Hepatocyte (in vitro differentiated cells): ENCODE data around the gene PTPN20. TPM values are rescaled to one million over a fixed set of nuclear protein-coding genes. Genes with fewer than 3 reads are reported as not detected.

Source experiments
- DNase-seq: peaks from one replicate; pipeline ENCODE4 v3.0.0-alpha.2; 2016; ENCODE audit warnings: low spot score
- H2AFZ ChIP-seq: fragments of 200-600 bp; sonication (generic); 2 replicates; pipeline ENCODE4 v1.6.0; 2016; ENCODE audit warnings: antibody characterized with exemption, mild to moderate bottlenecking
- H3K27ac ChIP-seq: fragments of 200-600 bp; sonication (generic); 2 replicates; pipeline ENCODE4 v1.5.1; 2016; ENCODE audit warnings: mild to moderate bottlenecking
- H3K27me3 ChIP-seq: fragments of 200-600 bp; sonication (generic); 2 replicates; pipeline ENCODE4 v1.6.1; 2016
- H3K36me3 ChIP-seq: fragments of 200-600 bp; sonication (generic); replicated peaks from 2 replicates; pipeline ENCODE4 v1.5.1; 2016; ENCODE audit warnings: low read depth; ENCODE audit not compliant: insufficient read depth
- H3K4me1 ChIP-seq: fragments of 200-600 bp; sonication (generic); 2 replicates; pipeline ENCODE4 v1.5.1; 2016; ENCODE audit warnings: mild to moderate bottlenecking, moderate library complexity; ENCODE audit not compliant: insufficient read depth
- H3K4me2 ChIP-seq: fragments of 200-600 bp; sonication (generic); 2 replicates; pipeline ENCODE4 v1.6.0; 2016
- H3K4me3 ChIP-seq: fragments of 200-600 bp; sonication (generic); 2 replicates; pipeline ENCODE4 v1.5.1; 2016; ENCODE audit warnings: mild to moderate bottlenecking
- H3K79me2 ChIP-seq: fragments of 200-600 bp; sonication (generic); 2 replicates; pipeline ENCODE4 v1.6.0; 2017; ENCODE audit warnings: mild to moderate bottlenecking
- H3K9me2 ChIP-seq: fragments of 200-600 bp; sonication (generic); replicated peaks from 2 replicates; pipeline ENCODE4 v1.6.0; 2017; ENCODE audit warnings: mild to moderate bottlenecking; ENCODE audit not compliant: insufficient read depth
- H3K9me3 ChIP-seq: fragments of 200-600 bp; sonication (generic); 2 replicates; pipeline ENCODE4 v1.5.1; 2016; ENCODE audit warnings: low read depth, mild to moderate bottlenecking
- H4K20me1 ChIP-seq: fragments of 200-600 bp; sonication (generic); 2 replicates; pipeline ENCODE4 v1.6.0; 2016; ENCODE audit warnings: mild to moderate bottlenecking; ENCODE audit not compliant: insufficient read depth, poor library complexity, severe bottlenecking
- EZH2 ChIP-seq: fragments of 200-600 bp; sonication (generic); IDR thresholded peaks from 2 replicates; pipeline ENCODE4 v1.6.1; 2016; ENCODE audit warnings: antibody characterized with exemption, mild to moderate bottlenecking, borderline replicate concordance
- EZH2phosphoT487 ChIP-seq: fragments of 200-600 bp; sonication (generic); IDR thresholded peaks from one replicate; pipeline ENCODE4 v1.6.1; 2018; ENCODE audit warnings: antibody characterized with exemption, mild to moderate bottlenecking, low read depth, moderate library complexity; ENCODE audit not compliant: unreplicated experiment, severe bottlenecking
- WGBS: methylation state at CpG from one replicate; pipeline ENCODE4 v1.1.6; 2016; ENCODE audit warnings: low lambda C conversion rate; ENCODE audit errors: missing lambda C conversion rate; 5-methylcytosine and 5-hydroxymethylcytosine counted together
- polyA plus RNA-seq: library from polyadenylated mRNA; unstranded; fragments of >200 nt; fragmentation: Nextera tagmentation; extraction: Ambion mirVana; gene quantifications from 2 replicates; pipeline ENCODE4 v1.2.1, GENCODE V29; 2016
- total RNA-seq: library from RNA; depleted of rRNA; stranded (reverse); fragments of >200 nt; gene quantifications from 2 replicates; pipeline ENCODE4 v1.2.3, GENCODE V29; 2014
- TF ChIP-seq, protein P1 (sequence below): fragments of 200-600 bp; sonication (generic); IDR thresholded peaks from 2 replicates; pipeline ENCODE4 v1.5.1; 2016; ENCODE audit warnings: antibody characterized with exemption, mild to moderate bottlenecking; ENCODE audit not compliant: poor library complexity

The PTPN20 gene
- total and polyA plus RNA-seq, 2 experiments from 2014 or later: 0.60 TPM; not detected in 1

DNA sequence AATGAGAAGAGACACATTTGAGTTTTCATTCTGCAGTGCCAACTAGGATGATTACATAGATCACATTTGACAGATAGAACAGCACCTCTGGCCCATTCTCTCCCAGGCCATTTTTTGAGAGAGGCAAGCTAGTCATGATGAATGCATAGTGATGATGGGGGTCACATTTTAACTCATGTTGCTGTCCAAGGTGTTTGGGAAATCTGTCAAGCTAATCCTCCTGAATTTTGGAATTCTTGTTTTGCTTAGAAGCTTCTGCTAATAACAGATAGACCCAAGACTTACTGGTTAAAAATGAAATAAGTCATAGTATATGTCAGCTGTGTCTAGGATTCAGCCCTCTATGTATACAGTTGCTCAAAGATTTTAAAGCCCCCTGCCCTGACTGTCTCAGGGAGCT, 101.0 kb downstream of the PTPN20 start:
- H3K9me2 ChIP-seq: no peaks in the 10 kb centered on the region
- no peak overlapping the region for H3K4me2 ChIP-seq
- H3K27ac ChIP-seq: no peak overlapping the region
- no peak overlapping the region for H3K4me3 ChIP-seq
- no peaks in the 10 kb centered on the region for H3K79me2 ChIP-seq
- H2AFZ ChIP-seq: no peak overlapping the region
- H3K36me3 ChIP-seq: no peaks in the 10 kb centered on the region
- H3K9me3 ChIP-seq: no peaks in the 10 kb centered on the region
- peaks cover 3% of the 10 kb centered on the region for H3K27me3 ChIP-seq
- no peak for DNase-seq
- H4K20me1 ChIP-seq: no peaks in the 10 kb centered on the region
- H3K4me1 ChIP-seq: peaks cover 8% of the 10 kb centered on the region
- TF ChIP-seq EZH2phosphoT487: no peak
- TF ChIP-seq EZH2: no peak
- TF ChIP-seq, protein P1, sequence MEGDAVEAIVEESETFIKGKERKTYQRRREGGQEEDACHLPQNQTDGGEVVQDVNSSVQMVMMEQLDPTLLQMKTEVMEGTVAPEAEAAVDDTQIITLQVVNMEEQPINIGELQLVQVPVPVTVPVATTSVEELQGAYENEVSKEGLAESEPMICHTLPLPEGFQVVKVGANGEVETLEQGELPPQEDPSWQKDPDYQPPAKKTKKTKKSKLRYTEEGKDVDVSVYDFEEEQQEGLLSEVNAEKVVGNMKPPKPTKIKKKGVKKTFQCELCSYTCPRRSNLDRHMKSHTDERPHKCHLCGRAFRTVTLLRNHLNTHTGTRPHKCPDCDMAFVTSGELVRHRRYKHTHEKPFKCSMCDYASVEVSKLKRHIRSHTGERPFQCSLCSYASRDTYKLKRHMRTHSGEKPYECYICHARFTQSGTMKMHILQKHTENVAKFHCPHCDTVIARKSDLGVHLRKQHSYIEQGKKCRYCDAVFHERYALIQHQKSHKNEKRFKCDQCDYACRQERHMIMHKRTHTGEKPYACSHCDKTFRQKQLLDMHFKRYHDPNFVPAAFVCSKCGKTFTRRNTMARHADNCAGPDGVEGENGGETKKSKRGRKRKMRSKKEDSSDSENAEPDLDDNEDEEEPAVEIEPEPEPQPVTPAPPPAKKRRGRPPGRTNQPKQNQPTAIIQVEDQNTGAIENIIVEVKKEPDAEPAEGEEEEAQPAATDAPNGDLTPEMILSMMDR: no peak

DNA sequence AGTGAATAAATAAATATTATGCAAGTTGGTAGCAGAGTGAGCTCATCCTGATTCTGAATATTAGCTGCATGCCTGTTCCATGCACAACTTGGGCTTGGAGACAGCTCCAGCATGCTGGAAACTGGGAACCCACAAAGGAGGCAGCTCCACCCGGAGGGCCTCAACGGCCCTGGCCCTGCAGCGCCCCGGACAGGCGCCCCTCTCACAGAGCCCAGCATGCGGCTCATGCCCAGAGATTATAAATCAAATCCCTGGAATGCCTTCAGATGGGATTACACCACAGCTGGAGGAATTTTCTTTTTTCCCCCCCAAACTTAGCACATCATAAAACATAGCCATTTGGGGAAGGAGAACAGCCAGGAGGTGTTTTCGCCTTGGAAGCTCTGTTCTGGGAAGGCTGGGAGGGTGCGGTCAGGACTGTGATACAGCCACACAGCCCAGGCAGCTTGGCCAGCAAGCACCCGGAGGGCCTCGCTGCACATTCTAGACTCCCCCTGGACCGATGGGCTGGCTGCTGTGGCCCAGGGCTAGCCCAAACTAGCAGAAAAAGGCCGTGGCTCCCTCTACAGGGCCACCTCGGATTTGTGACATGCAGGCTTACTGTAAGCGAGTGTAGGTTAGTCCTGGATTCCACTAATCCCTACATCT, 102.4 kb downstream of the PTPN20 start:
- TF ChIP-seq, protein P1: no peak
- TF ChIP-seq EZH2phosphoT487 (no peak), EZH2 (no peak)
- Histone ChIP-seq H3K79me2 (no peaks in the 10 kb centered on the region), H3K9me3 (no peaks in the 10 kb centered on the region), H4K20me1 (no peaks in the 10 kb centered on the region), H3K9me2 (no peaks in the 10 kb centered on the region), H3K4me2 (no peak overlapping the region), H3K27ac (peak overlapping the region; percentile 31), H3K27me3 (peaks cover 3% of the 10 kb centered on the region), H3K4me1 (peaks cover 8% of the 10 kb centered on the region), H2AFZ (no peak overlapping the region), H3K36me3 (no peaks in the 10 kb centered on the region), H3K4me3 (no peak overlapping the region)
- WGBS: 62% methylated on average over 14 of the region's 14 CpGs
- DNase-seq: no peak

DNA sequence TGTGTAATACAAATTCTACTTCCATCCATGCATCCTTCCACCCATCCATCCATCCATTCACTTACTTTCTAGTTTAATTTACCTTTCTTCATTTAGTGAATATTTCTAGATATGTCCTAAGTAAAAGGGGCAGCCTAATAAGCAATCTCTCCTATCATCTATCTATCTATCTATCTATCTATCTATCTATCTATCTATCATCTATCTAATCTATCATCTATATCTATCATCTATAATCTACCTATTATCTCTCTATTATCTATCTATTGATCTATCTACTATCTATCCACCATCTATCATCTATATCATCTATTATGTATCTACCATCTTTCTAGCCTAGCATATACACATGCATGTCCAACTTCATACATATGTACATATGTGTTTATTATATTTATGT, 104.2 kb downstream of the PTPN20 start:
- no peaks in the 10 kb centered on the region for H3K9me3 ChIP-seq
- no peak overlapping the region for H2AFZ ChIP-seq
- no peaks in the 10 kb centered on the region for H3K9me2 ChIP-seq
- H4K20me1 ChIP-seq: no peaks in the 10 kb centered on the region
- no peak overlapping the region for H3K4me3 ChIP-seq
- no peak overlapping the region for H3K27ac ChIP-seq
- H3K4me1 ChIP-seq: peaks cover 8% of the 10 kb centered on the region
- TF ChIP-seq, protein P1: no peak
- TF ChIP-seq EZH2 (no peak), EZH2phosphoT487 (no peak)
- no peaks in the 10 kb centered on the region for H3K36me3 ChIP-seq
- H3K79me2 ChIP-seq: no peaks in the 10 kb centered on the region
- no peak overlapping the region for H3K4me2 ChIP-seq
- DNase-seq: no peak
- H3K27me3 ChIP-seq: no peaks in the 10 kb centered on the region

DNA sequence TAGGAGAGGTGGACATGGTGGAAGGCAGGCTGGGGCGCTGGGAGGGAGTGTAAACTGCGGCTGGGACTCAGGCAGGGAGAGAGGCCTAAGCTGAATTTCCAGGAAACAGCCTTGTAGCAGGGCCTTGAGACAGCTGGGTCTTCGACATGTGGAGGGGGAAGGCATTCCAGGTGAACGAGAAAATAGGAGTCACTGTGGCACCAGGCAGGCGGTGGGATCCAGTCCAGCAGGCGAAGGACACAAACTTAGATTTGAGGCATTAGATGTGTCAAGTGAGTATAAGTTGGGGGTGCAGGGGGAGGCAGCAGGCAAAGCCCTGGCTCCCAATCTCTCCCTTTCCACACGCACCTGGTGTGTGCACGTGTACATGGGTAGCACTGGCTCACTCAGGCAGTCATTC, 105.3 kb downstream of the PTPN20 start:
- Histone ChIP-seq H3K9me2 (no peaks in the 10 kb centered on the region), H3K36me3 (no peaks in the 10 kb centered on the region), H3K79me2 (no peaks in the 10 kb centered on the region), H3K9me3 (no peaks in the 10 kb centered on the region), H3K4me3 (no peak overlapping the region), H3K27ac (no peak overlapping the region), H3K27me3 (no peaks in the 10 kb centered on the region), H3K4me2 (no peak overlapping the region), H3K4me1 (peaks cover 8% of the 10 kb centered on the region), H4K20me1 (no peaks in the 10 kb centered on the region), H2AFZ (no peak overlapping the region)
- 94% methylated on average over 8 of the region's 8 CpGs for WGBS
- no peak for DNase-seq
- TF ChIP-seq EZH2: no peak
- TF ChIP-seq EZH2phosphoT487: no peak
- TF ChIP-seq, protein P1: no peak
